Caco-2 (cell line): ENCODE data around the gene MC4R. TPM values are rescaled to one million over a fixed set of nuclear protein-coding genes. Genes with fewer than 3 reads are reported as not detected.

ENCODE experiments used
- BruUV-seq: library from RNA; stranded (reverse); fragments of 400-500 nt; replicated peaks from 2 replicates; lab custom pipeline; 2021; lab: Mats Ljungman, UMichigan
- CTCF ChIA-PET: fragments of 300-600 bp; sonication (Branson Sonifier 250); formaldehyde crosslinking; loops from one replicate; lab custom pipeline; 2022; ENCODE audit warnings: antibody characterized with exemption; lab: Charles Lee
- POLR2A ChIA-PET: fragments of 300-600 bp; sonication (Branson Sonifier 250); formaldehyde crosslinking; loops from one replicate; lab custom pipeline; 2022; ENCODE audit warnings: antibody characterized with exemption; lab: Charles Lee
- DNase-seq, 2 experiments: peaks; one replicate each; pipeline versions ENCODE4 v3.0.0 to v3.0.0-alpha.2; 2020 to 2022
- H3K27me3 ChIP-seq: replicated peaks from 2 replicates; pipeline ENCODE4 v1.6.0; 2011; ENCODE audit warnings: low read length; ENCODE audit not compliant: control insufficient read depth, insufficient read depth
- H3K36me3 ChIP-seq: 2 replicates; pipeline ENCODE4 v1.5.1; 2011; ENCODE audit warnings: low read length; ENCODE audit not compliant: control insufficient read depth, insufficient read depth
- H3K4me1 ChIP-seq: fragments of 250-450 bp; sonication (Bioruptor Pico); 2 replicates; pipeline ENCODE4 v1.5.1; 2020; ENCODE audit warnings: mild to moderate bottlenecking
- H3K4me3 ChIP-seq: 2 replicates; pipeline ENCODE4 v1.5.1; 2011; ENCODE audit warnings: low read depth, mild to moderate bottlenecking, control low read depth, low read length
- H3K9me3 ChIP-seq: fragments of 250-450 bp; sonication (Bioruptor Pico); 2 replicates; pipeline ENCODE4 v1.5.1; 2020; ENCODE audit warnings: mild to moderate bottlenecking, moderate library complexity
- H3K27ac Mint-ChIP-seq: one replicate; pipeline ENCODE4 v1.8.0; 2022; ENCODE audit warnings: mixed read lengths; ENCODE audit not compliant: unreplicated experiment
- H3K27me3 Mint-ChIP-seq: one replicate; pipeline ENCODE4 v1.8.0; 2022; ENCODE audit warnings: mixed read lengths; ENCODE audit not compliant: insufficient read depth, unreplicated experiment
- H3K36me3 Mint-ChIP-seq: one replicate; pipeline ENCODE4 v1.8.0; 2022; ENCODE audit warnings: mild to moderate bottlenecking, mixed read lengths; ENCODE audit not compliant: insufficient read depth, unreplicated experiment
- H3K4me1 Mint-ChIP-seq: one replicate; pipeline ENCODE4 v1.8.0; 2022; ENCODE audit warnings: low read depth, mixed read lengths; ENCODE audit not compliant: unreplicated experiment
- H3K4me3 Mint-ChIP-seq: one replicate; pipeline ENCODE4 v1.8.0; 2022; ENCODE audit warnings: mild to moderate bottlenecking, moderate library complexity, mixed read lengths; ENCODE audit not compliant: unreplicated experiment
- H3K9me3 Mint-ChIP-seq: one replicate; pipeline ENCODE4 v1.8.0; 2022; ENCODE audit warnings: mixed read lengths; ENCODE audit not compliant: unreplicated experiment
- intact Hi-C: fragments of 100-400 bp; cut with micrococcal nuclease; formaldehyde crosslinking; loops from one replicate; pipeline ENCODE4 v1.10.0; 2022; ENCODE audit not compliant: unreplicated experiment
- total RNA-seq: library from RNA; stranded (reverse); gene quantifications from 2 replicates; pipeline ENCODE4 v1.2.3, GENCODE V29; 2022
- TF ChIP-seq, protein P1 (sequence below), 2 experiments: fragments of 200-600 bp in 1 of 2; IDR thresholded peaks; 1 replicate in 1 of 2; 2 replicates in 1 of 2; pipeline versions ENCODE4 v1.5.1 to v1.8.0; 2011 to 2022; ENCODE audit warnings: antibody characterized with exemption in 1 of 2, control low read depth in 1 of 2, inconsistent platforms in 1 of 2, low read depth in 1 of 2, low read length in 1 of 2, mild to moderate bottlenecking in 1 of 2, moderate library complexity in 1 of 2; ENCODE audit not compliant: insufficient read depth in 1 of 2, severe bottlenecking in 1 of 2, unreplicated experiment in 1 of 2

The MC4R gene
- total RNA-seq, 1 experiment from 2014 or later: not detected

DNA sequence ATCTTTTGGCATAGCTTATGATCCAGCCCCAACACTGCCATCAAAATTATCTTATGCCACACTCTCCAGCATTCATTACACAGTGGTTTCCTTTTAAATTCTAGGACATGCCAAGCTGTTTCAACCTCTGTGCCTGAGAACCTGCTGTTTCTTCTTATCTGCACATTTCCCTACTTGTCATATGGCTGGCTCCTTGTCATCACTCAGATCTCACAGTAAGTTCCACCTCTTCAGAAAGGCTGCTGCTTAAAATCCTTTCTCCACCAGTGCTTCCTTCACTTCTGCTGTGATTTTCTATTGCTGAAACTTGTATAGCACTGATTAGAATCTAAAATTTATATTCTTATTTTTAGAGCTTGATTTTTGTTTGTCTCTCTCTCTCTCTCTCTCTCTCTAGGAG, 43.4 kb downstream of the MC4R start:
- Histone ChIP-seq H3K9me3 (no peaks in the 10 kb centered on the region), H3K4me3 (no peak overlapping the region), H3K36me3 (no peaks in the 10 kb centered on the region), H3K4me1 (no peaks in the 10 kb centered on the region), H3K27me3 (no peaks in the 10 kb centered on the region)
- no peaks in the 10 kb centered on the region for H3K4me1 Mint-ChIP-seq
- no peak overlapping the region for H3K27ac Mint-ChIP-seq
- intact Hi-C loops: no loop called here
- POLR2A ChIA-PET: no interaction called here
- no peaks in the 10 kb centered on the region for H3K36me3 Mint-ChIP-seq
- BruUV-seq: no TSS peak
- no peak for DNase-seq
- H3K9me3 Mint-ChIP-seq: no peaks in the 10 kb centered on the region
- TF ChIP-seq, protein P1, sequence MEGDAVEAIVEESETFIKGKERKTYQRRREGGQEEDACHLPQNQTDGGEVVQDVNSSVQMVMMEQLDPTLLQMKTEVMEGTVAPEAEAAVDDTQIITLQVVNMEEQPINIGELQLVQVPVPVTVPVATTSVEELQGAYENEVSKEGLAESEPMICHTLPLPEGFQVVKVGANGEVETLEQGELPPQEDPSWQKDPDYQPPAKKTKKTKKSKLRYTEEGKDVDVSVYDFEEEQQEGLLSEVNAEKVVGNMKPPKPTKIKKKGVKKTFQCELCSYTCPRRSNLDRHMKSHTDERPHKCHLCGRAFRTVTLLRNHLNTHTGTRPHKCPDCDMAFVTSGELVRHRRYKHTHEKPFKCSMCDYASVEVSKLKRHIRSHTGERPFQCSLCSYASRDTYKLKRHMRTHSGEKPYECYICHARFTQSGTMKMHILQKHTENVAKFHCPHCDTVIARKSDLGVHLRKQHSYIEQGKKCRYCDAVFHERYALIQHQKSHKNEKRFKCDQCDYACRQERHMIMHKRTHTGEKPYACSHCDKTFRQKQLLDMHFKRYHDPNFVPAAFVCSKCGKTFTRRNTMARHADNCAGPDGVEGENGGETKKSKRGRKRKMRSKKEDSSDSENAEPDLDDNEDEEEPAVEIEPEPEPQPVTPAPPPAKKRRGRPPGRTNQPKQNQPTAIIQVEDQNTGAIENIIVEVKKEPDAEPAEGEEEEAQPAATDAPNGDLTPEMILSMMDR (IDR thresholded peaks at IDR 0.05; ENCODE audit: insufficient read depth in 1 of 2, low read depth in 1 of 2, low read length in 1 of 2, severe bottlenecking in 1 of 2, unreplicated experiment in 1 of 2): no peak
- no peaks in the 10 kb centered on the region for H3K27me3 Mint-ChIP-seq
- no peak overlapping the region for H3K4me3 Mint-ChIP-seq
- CTCF ChIA-PET: no interaction called here

- CTCF ChIA-PET: no interaction called here
- H3K27me3 Mint-ChIP-seq: no peaks in the 10 kb centered on the region
- no peaks in the 10 kb centered on the region for H3K27me3 ChIP-seq
- no peaks in the 10 kb centered on the region for H3K9me3 Mint-ChIP-seq
- POLR2A ChIA-PET: no interaction called here
- no TSS peak for BruUV-seq
- no peak overlapping the region for H3K4me3 ChIP-seq
- TF ChIP-seq, protein P1 (IDR thresholded peaks at IDR 0.05; ENCODE audit: insufficient read depth in 1 of 2, low read depth in 1 of 2, low read length in 1 of 2, severe bottlenecking in 1 of 2, unreplicated experiment in 1 of 2): no peak
- H3K27ac Mint-ChIP-seq: no peak overlapping the region
- H3K36me3 ChIP-seq: no peaks in the 10 kb centered on the region
- H3K36me3 Mint-ChIP-seq: no peaks in the 10 kb centered on the region
- no peaks in the 10 kb centered on the region for H3K4me1 ChIP-seq
- H3K9me3 ChIP-seq: no peaks in the 10 kb centered on the region
- DNase-seq: no peak
- H3K4me1 Mint-ChIP-seq: no peaks in the 10 kb centered on the region
- no peak overlapping the region for H3K4me3 Mint-ChIP-seq
- intact Hi-C loops: no loop called here
Observed at GRCh38 chr18:60327880-60328279, 44.7 kb downstream of the MC4R start.

GRCh38 chr18:60322591-60322990, 50.0 kb downstream of the MC4R start:
- CTCF ChIA-PET: no interaction called here
- no peak overlapping the region for H3K27ac Mint-ChIP-seq
- DNase-seq: no peak
- BruUV-seq: no TSS peak
- H3K36me3 Mint-ChIP-seq: no peaks in the 10 kb centered on the region
- POLR2A ChIA-PET: no interaction called here
- no peaks in the 10 kb centered on the region for H3K9me3 Mint-ChIP-seq
- no peaks in the 10 kb centered on the region for H3K27me3 ChIP-seq
- TF ChIP-seq, protein P1 (IDR thresholded peaks at IDR 0.05; ENCODE audit: insufficient read depth in 1 of 2, low read depth in 1 of 2, low read length in 1 of 2, severe bottlenecking in 1 of 2, unreplicated experiment in 1 of 2): no peak
- H3K36me3 ChIP-seq: no peaks in the 10 kb centered on the region
- H3K4me1 ChIP-seq: no peaks in the 10 kb centered on the region
- no peak overlapping the region for H3K4me3 ChIP-seq
- intact Hi-C loops: no loop called here
- no peaks in the 10 kb centered on the region for H3K9me3 ChIP-seq
- H3K4me1 Mint-ChIP-seq: no peaks in the 10 kb centered on the region
- no peak overlapping the region for H3K4me3 Mint-ChIP-seq
- peaks cover 3% of the 10 kb centered on the region for H3K27me3 Mint-ChIP-seq
